Spleen (tissue), 7 donors: ENCODE results near the gene KRTAP5-1.

Experiments used
- CTCF ChIP-seq, 11 experiments: fragments of 200-600 bp in 7 of 11; fragments of 450-650 bp in 4 of 11; sonication (generic) in 4 of 11; IDR thresholded peaks in 8 of 11; conservative IDR thresholded peaks in 3 of 11; 1 replicate in 7 of 11; 2 replicates in 4 of 11; pipeline versions ENCODE4 v1.4.0 to v1.8.0; 2016 to 2021; ENCODE audit warnings: antibody characterized with exemption in 11 of 11, inconsistent platforms in 4 of 11, mild to moderate bottlenecking in 1 of 11
- POLR2A ChIP-seq, 3 donors: fragments of 450-650 bp; IDR thresholded peaks; one replicate each; pipeline ENCODE4 v1.5.1; 2017; ENCODE audit warnings: antibody characterized with exemption in 3 of 3, mild to moderate bottlenecking in 1 of 3
- donor health status: DM: no; HTN: no; CAD: no; lungs with moderate emphysema.
- donor health status: DM: no; HTN: no; CAD: no.
- donor health status: DM: no; HTN: no; CAD: no.

DNA sequence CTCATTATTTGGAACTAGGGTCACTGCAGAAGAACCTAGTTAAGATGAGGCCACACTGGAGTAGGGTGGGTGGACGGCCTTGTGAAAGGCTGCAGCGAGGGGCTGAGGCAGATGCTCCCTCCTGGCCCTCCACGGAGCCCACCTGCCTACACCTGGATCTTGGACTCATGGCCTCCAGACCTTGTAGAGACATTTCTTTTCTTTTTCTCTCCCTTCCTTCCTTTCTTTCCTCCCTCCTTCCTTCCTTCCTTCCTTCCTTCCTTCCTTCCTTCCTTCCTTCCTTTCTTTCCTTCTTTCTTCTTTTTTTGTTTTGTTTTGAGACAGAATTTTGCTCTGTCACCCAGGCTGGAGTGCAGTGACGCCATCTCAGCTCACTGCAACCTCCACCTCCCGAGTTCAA lies 39.7 kb downstream of the KRTAP5-1 start:
- TF ChIP-seq CTCF (IDR thresholded peaks at IDR 0.05 in 8 of 11, conservative IDR thresholded peaks at IDR 0.05 in 3 of 11) = no peak
- no peak for TF ChIP-seq POLR2A (IDR thresholded peaks at IDR 0.05)
